ENCODE results near the gene LGALS12.

GRCh38 chr11:63527667-63528066, 21.8 kb downstream of the LGALS12 start:
- TF ChIP-seq POLR2A (IDR thresholded peaks at IDR 0.05; ENCODE audit: low read length) (no peak), GATA1 (IDR thresholded peaks at IDR 0.05; ENCODE audit: low read depth, low read length) (no peak)

Measured in erythroblast (primary cell).